IMR-90 (cell line): ENCODE measurements around the gene UQCRC1.

Experiments
- CHD1 ChIP-seq: IDR thresholded peaks from 2 replicates; pipeline ENCODE4 v1.6.1; 2012; ENCODE audit warnings: low read depth, low read length, improper control_type of control experiment
- CTCF ChIP-seq: conservative IDR thresholded peaks from 2 replicates; pipeline ENCODE4 v1.5.1; 2012; ENCODE audit warnings: mild to moderate bottlenecking, low read depth, low read length, improper control_type of control experiment
- FOS ChIP-seq: fragments of 150-350 bp; IDR thresholded peaks from 2 replicates; pipeline ENCODE4 v1.6.1; 2016; ENCODE audit warnings: low read depth, low read length
- POLR2A ChIP-seq: IDR thresholded peaks from 2 replicates; pipeline ENCODE4 v1.6.1; 2012; ENCODE audit warnings: mild to moderate bottlenecking, low read depth, low read length
- SMC3 ChIP-seq: fragments of 150-350 bp; IDR thresholded peaks from 2 replicates; pipeline ENCODE4 v1.6.1; 2016; ENCODE audit warnings: low read depth, mild to moderate bottlenecking, antibody characterized with exemption, low read length, moderate library complexity
- USF2 ChIP-seq: fragments of 150-350 bp; IDR thresholded peaks from 2 replicates; pipeline ENCODE4 v1.6.1; 2017; ENCODE audit warnings: mild to moderate bottlenecking, antibody characterized with exemption, low read length, low read depth

GRCh38 chr3:48569400-48569799, 40.0 kb downstream of the UQCRC1 start:
- TF ChIP-seq CTCF: no peak
- no peak for TF ChIP-seq POLR2A
- TF ChIP-seq USF2: no peak
- TF ChIP-seq FOS: no peak
- TF ChIP-seq CHD1: no peak
- no peak for TF ChIP-seq SMC3
